Erythroblast (primary cell): Measurements from ENCODE around the gene ADAM10.
"Not testable (repeated sequence)": the region's sequence is repeated elsewhere in the genome, so short reads cannot be mapped to it uniquely, and the experiment has no call there.

Experiments
- GATA1 ChIP-seq: IDR thresholded peaks from 2 replicates; pipeline ENCODE4 v1.6.1; 2011; ENCODE audit warnings: low read depth, mild to moderate bottlenecking, control low read depth, low read length, moderate library complexity
- POLR2A ChIP-seq: IDR thresholded peaks from 2 replicates; pipeline ENCODE4 v1.6.1; 2011; ENCODE audit warnings: mild to moderate bottlenecking, low read length

- not testable (repeated sequence) for TF ChIP-seq POLR2A, GATA1
Measured at GRCh38 chr15:58620268-58620667, 129.2 kb downstream of the ADAM10 start.
